Panc1 (cell line): Measurements from ENCODE around the gene MAPK13. TPM values are rescaled to one million over a fixed set of nuclear protein-coding genes. Genes with fewer than 3 reads are reported as not detected.

Experiments
- ATAC-seq: fragments of 200-7000 bp; cut with Tn5 transposase; 2 replicates; pipeline ENCODE4 v1.9.1; 2020; ENCODE audit warnings: mild to moderate bottlenecking, moderate library complexity
- BruUV-seq: library from RNA; stranded (reverse); fragments of 400-500 nt; replicated peaks from 2 replicates; lab custom pipeline; 2021; lab: Mats Ljungman, UMichigan
- CTCF ChIA-PET: fragments of 300-600 bp; sonication (Branson Sonifier 250); formaldehyde crosslinking; loops from one replicate; lab custom pipeline; 2022; ENCODE audit warnings: antibody characterized with exemption; lab: Charles Lee
- POLR2A ChIA-PET: fragments of 300-600 bp; sonication (Branson Sonifier 250); formaldehyde crosslinking; loops from one replicate; lab custom pipeline; 2022; ENCODE audit warnings: antibody characterized with exemption; lab: Charles Lee
- DNase-seq: peaks from one replicate; pipeline ENCODE4 v3.0.0-alpha.2; 2010; ENCODE audit warnings: low read depth, low spot score
- H3K27ac ChIP-seq: 2 replicates; pipeline ENCODE4 v1.5.1; 2011; ENCODE audit warnings: mild to moderate bottlenecking, low read length, inconsistent platforms
- H3K27me3 ChIP-seq: fragments of 200-500 bp; sonication (Bioruptor generic); 2 replicates; pipeline ENCODE4 v1.6.0; 2014; ENCODE audit warnings: low read length, inconsistent platforms; ENCODE audit not compliant: control insufficient read depth, insufficient read depth
- H3K36me3 ChIP-seq: fragments of 200-500 bp; sonication (Bioruptor generic); 2 replicates; pipeline ENCODE4 v1.5.1; 2014; ENCODE audit warnings: inconsistent platforms, mild to moderate bottlenecking, low read length, moderate library complexity; ENCODE audit not compliant: control insufficient read depth, insufficient read depth
- H3K4me1 ChIP-seq: 2 replicates; pipeline ENCODE4 v1.5.1; 2011; ENCODE audit warnings: inconsistent platforms, mild to moderate bottlenecking, low read length, moderate library complexity; ENCODE audit not compliant: control insufficient read depth, insufficient read depth
- H3K4me3 ChIP-seq, 2 experiments: 2 replicates each; pipeline ENCODE4 v1.5.1; 2011 to 2012; ENCODE audit warnings: low read depth in 2 of 2, low read length in 2 of 2, mild to moderate bottlenecking in 2 of 2, inconsistent platforms in 1 of 2, moderate library complexity in 1 of 2
- H3K9me3 ChIP-seq: fragments of 200-500 bp; sonication (Bioruptor generic); 2 replicates; pipeline ENCODE4 v1.5.1; 2014; ENCODE audit warnings: low read depth, mild to moderate bottlenecking, inconsistent platforms, low read length, moderate library complexity; ENCODE audit not compliant: control insufficient read depth, insufficient read depth
- POLR2AphosphoS5 ChIP-seq: IDR thresholded peaks from 2 replicates; pipeline ENCODE4 v1.6.1; 2012; ENCODE audit warnings: mild to moderate bottlenecking, low read depth, low read length, moderate library complexity
- SIN3A ChIP-seq: IDR thresholded peaks from 2 replicates; pipeline ENCODE4 v1.6.1; 2012; ENCODE audit warnings: low read depth, mild to moderate bottlenecking, low read length, moderate library complexity, borderline replicate concordance; ENCODE audit not compliant: insufficient read depth
- TCF7L2 ChIP-seq: IDR thresholded peaks from 2 replicates; pipeline ENCODE4 v1.6.1; 2011; ENCODE audit warnings: mild to moderate bottlenecking, low read depth, low read length, inconsistent platforms
- in situ Hi-C: cut with HindIII; loops from 2 replicates; pipeline ENCODE4 v1.10.0; 2016; ENCODE audit warnings: low sequenced_read_pairs, low pct_unique_long_range_greater_than_20kb
- intact Hi-C: fragments of 100-400 bp; cut with micrococcal nuclease; formaldehyde crosslinking; loops from one replicate; pipeline ENCODE4 v1.10.0; 2022; ENCODE audit not compliant: unreplicated experiment
- total RNA-seq: library from RNA; stranded (reverse); gene quantifications from one replicate; pipeline ENCODE4 v1.2.1, GENCODE V29; 2021; ENCODE audit not compliant: unreplicated experiment
- TF ChIP-seq, protein P1 (sequence below): fragments of 450-650 bp; IDR thresholded peaks from 2 replicates; pipeline ENCODE4 v1.5.1; 2017; ENCODE audit warnings: mild to moderate bottlenecking
- TF ChIP-seq, protein P2 (sequence below), 2 experiments: IDR thresholded peaks; 2 replicates each; pipeline ENCODE4 v1.6.1; 2011 to 2012; ENCODE audit warnings: low read depth in 2 of 2, control low read depth in 1 of 2, low read length in 1 of 2, mild to moderate bottlenecking in 1 of 2, moderate library complexity in 1 of 2; ENCODE audit not compliant: insufficient read depth in 1 of 2

The MAPK13 gene
- total RNA-seq, 1 experiment from 2014 or later = 2.5 TPM

DNA sequence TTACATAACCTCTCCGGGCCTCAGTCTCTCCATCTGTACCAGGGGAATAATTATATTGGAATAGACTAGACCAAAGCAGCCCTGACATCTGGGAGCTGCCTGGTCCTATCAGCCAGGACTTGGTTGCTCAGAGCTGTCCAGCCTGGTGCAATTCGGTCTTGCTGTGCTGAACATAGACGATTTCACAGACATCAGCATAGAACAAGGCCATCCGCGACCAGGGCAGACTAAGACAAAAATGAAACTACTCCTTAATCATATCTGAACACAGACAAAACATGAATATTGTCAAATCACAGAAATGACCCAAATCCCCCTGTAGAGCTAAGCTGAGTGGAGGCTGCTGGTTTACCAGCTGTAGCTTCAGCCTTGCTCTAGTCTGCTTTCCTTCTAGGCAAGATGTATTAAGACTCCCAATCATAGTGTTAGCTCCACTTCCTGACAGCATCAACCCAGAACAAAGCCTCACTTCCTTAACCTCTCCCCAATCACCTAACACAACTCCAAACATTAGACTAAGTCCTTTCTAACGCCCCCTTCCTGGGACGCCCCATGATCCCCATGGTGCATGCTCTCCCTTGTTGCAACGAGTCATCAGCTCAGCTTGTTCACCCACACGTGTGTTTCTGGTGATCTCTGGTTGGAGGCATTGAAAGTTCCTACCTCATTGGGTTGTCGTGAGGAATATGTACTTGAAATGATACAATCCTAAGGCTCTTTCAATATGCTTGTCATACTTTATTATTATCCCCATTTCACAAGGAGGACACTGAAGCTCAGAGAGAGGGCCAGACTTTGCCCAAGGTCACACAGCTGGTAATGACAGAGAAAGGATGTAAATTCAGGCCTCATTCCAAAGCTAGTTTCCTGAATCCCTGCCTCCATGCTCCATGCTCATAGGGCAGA lies 3.5 kb upstream of the MAPK13 start:
- no peak for ATAC-seq
- BruUV-seq = no TSS peak
- ChIA-PET POLR2A (no interaction called here), CTCF (no interaction called here)
- TF ChIP-seq TCF7L2 (no peak), SIN3A (no peak), POLR2AphosphoS5 (no peak)
- TF ChIP-seq, protein P1, sequence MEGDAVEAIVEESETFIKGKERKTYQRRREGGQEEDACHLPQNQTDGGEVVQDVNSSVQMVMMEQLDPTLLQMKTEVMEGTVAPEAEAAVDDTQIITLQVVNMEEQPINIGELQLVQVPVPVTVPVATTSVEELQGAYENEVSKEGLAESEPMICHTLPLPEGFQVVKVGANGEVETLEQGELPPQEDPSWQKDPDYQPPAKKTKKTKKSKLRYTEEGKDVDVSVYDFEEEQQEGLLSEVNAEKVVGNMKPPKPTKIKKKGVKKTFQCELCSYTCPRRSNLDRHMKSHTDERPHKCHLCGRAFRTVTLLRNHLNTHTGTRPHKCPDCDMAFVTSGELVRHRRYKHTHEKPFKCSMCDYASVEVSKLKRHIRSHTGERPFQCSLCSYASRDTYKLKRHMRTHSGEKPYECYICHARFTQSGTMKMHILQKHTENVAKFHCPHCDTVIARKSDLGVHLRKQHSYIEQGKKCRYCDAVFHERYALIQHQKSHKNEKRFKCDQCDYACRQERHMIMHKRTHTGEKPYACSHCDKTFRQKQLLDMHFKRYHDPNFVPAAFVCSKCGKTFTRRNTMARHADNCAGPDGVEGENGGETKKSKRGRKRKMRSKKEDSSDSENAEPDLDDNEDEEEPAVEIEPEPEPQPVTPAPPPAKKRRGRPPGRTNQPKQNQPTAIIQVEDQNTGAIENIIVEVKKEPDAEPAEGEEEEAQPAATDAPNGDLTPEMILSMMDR = no peak
- TF ChIP-seq, protein P2, sequence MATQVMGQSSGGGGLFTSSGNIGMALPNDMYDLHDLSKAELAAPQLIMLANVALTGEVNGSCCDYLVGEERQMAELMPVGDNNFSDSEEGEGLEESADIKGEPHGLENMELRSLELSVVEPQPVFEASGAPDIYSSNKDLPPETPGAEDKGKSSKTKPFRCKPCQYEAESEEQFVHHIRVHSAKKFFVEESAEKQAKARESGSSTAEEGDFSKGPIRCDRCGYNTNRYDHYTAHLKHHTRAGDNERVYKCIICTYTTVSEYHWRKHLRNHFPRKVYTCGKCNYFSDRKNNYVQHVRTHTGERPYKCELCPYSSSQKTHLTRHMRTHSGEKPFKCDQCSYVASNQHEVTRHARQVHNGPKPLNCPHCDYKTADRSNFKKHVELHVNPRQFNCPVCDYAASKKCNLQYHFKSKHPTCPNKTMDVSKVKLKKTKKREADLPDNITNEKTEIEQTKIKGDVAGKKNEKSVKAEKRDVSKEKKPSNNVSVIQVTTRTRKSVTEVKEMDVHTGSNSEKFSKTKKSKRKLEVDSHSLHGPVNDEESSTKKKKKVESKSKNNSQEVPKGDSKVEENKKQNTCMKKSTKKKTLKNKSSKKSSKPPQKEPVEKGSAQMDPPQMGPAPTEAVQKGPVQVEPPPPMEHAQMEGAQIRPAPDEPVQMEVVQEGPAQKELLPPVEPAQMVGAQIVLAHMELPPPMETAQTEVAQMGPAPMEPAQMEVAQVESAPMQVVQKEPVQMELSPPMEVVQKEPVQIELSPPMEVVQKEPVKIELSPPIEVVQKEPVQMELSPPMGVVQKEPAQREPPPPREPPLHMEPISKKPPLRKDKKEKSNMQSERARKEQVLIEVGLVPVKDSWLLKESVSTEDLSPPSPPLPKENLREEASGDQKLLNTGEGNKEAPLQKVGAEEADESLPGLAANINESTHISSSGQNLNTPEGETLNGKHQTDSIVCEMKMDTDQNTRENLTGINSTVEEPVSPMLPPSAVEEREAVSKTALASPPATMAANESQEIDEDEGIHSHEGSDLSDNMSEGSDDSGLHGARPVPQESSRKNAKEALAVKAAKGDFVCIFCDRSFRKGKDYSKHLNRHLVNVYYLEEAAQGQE (IDR thresholded peaks at IDR 0.05; ENCODE audit: insufficient read depth in 1 of 2, low read depth in 2 of 2, low read length in 1 of 2) = no peak
- intact Hi-C loops = no loop called here
- Histone ChIP-seq H3K4me1 (peaks cover 4% of the 10 kb centered on the region), H3K27me3 (no peaks in the 10 kb centered on the region), H3K4me3 (no peak overlapping the region), H3K36me3 (no peaks in the 10 kb centered on the region), H3K27ac (no peak overlapping the region), H3K9me3 (no peaks in the 10 kb centered on the region)
- DNase-seq = no peak
- in situ Hi-C loops = no loop called here

DNA sequence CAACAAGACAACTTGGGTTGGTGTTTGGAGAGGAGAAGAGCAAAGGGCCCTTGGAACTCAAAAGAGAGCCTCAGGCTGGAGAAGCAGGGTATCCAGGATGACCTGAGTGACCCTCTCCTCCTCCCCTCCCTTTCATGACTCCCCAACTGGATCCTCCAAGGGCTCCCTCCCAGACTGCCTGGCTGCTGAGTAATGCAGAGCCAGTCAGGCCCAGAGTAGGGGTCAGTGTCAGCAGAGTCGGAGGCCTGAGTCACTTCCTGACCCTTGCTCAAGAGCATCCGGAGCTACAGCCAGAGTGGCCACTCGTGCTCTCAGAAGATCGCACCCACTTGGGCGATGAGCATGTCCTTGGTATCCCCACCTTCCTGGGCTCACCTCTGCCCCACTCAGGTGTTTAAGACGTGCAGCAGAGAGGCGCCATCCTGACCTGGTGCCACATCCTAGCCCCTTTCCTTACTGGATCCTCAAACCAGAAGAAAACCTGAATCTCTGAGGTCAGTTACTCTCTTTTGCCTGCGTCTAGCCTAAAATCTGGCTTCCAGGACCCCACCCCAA lies 2.8 kb upstream of the MAPK13 start:
- peak; percentile 56 for DNase-seq
- H3K27me3 ChIP-seq = no peaks in the 10 kb centered on the region
- H3K27ac ChIP-seq = no peak overlapping the region
- no peak overlapping the region for H3K4me3 ChIP-seq
- ChIA-PET CTCF (no interaction called here), POLR2A (no interaction called here)
- H3K4me1 ChIP-seq = peaks cover 5% of the 10 kb centered on the region
- intact Hi-C loops (no loop called here), in situ Hi-C loops (no loop called here)
- H3K36me3 ChIP-seq = no peaks in the 10 kb centered on the region
- no peak for TF ChIP-seq TCF7L2
- TF ChIP-seq POLR2AphosphoS5 = no peak
- TF ChIP-seq SIN3A = no peak
- TF ChIP-seq, protein P1 = no peak
- TF ChIP-seq, protein P2 (IDR thresholded peaks at IDR 0.05; ENCODE audit: insufficient read depth in 1 of 2, low read depth in 2 of 2, low read length in 1 of 2) = no peak
- BruUV-seq = no TSS peak
- ATAC-seq = no peak; the same call in 1 of the 2 replicates
- H3K9me3 ChIP-seq = no peaks in the 10 kb centered on the region
